PFSK-1 (cell line): ENCODE measurements around the gene IRF4.

Experiments
- FOXP2 ChIP-seq: optimal IDR thresholded peaks from 2 replicates; pipeline ENCODE3; 2011; ENCODE audit warnings: borderline replicate concordance, control low read depth, inconsistent platforms; ENCODE audit not compliant: insufficient read depth; ENCODE audit errors: extremely low read length, extremely low read depth
- POLR2AphosphoS5 ChIP-seq: IDR thresholded peaks from 2 replicates; pipeline ENCODE4 v1.6.1; 2012; ENCODE audit warnings: low read depth, mild to moderate bottlenecking, control low read depth, low read length, moderate library complexity
- REST ChIP-seq, 2 experiments: IDR thresholded peaks; 2 replicates each; pipeline versions ENCODE4 v1.6.1 to v1.8.0; 2011 to 2012; ENCODE audit warnings: low read depth in 2 of 2, low read length in 2 of 2, control low read depth in 1 of 2, inconsistent platforms in 1 of 2, mild to moderate bottlenecking in 1 of 2, moderate library complexity in 1 of 2; ENCODE audit not compliant: insufficient read depth in 1 of 2
- SIN3A ChIP-seq: IDR thresholded peaks from 2 replicates; pipeline ENCODE4 v1.6.1; 2012; ENCODE audit warnings: mild to moderate bottlenecking, low read length, moderate library complexity, borderline replicate concordance; ENCODE audit not compliant: insufficient read depth
- TAF1 ChIP-seq: IDR thresholded peaks from 2 replicates; pipeline ENCODE4 v1.6.1; 2012; ENCODE audit warnings: low read length, control low read depth, borderline replicate concordance; ENCODE audit not compliant: insufficient read depth

Gene IRF4

GRCh38 chr6:343960-344815 is 47.4 kb upstream of the IRF4 start:
- TF ChIP-seq POLR2AphosphoS5: no peak
- no peak for TF ChIP-seq REST (IDR thresholded peaks at IDR 0.05; ENCODE audit: insufficient read depth in 1 of 2, low read depth in 2 of 2, low read length in 2 of 2)
- no peak for TF ChIP-seq TAF1
- TF ChIP-seq SIN3A: no peak
- TF ChIP-seq FOXP2: no peak

GRCh38 chr6:344816-345340 is 46.7 kb upstream of the IRF4 start:
- TF ChIP-seq POLR2AphosphoS5: no peak
- TF ChIP-seq FOXP2: no peak
- TF ChIP-seq REST (IDR thresholded peaks at IDR 0.05; ENCODE audit: insufficient read depth in 1 of 2, low read depth in 2 of 2, low read length in 2 of 2): no peak
- no peak for TF ChIP-seq SIN3A
- TF ChIP-seq TAF1: no peak

GRCh38 chr6:345747-346385 is 45.7 kb upstream of the IRF4 start:
- no peak for TF ChIP-seq POLR2AphosphoS5
- TF ChIP-seq SIN3A: no peak
- no peak for TF ChIP-seq REST (IDR thresholded peaks at IDR 0.05; ENCODE audit: insufficient read depth in 1 of 2, low read depth in 2 of 2, low read length in 2 of 2)
- TF ChIP-seq FOXP2: no peak
- TF ChIP-seq TAF1: no peak

GRCh38 chr6:346386-347030 is 45.0 kb upstream of the IRF4 start:
- TF ChIP-seq TAF1: no peak
- TF ChIP-seq REST (IDR thresholded peaks at IDR 0.05; ENCODE audit: insufficient read depth in 1 of 2, low read depth in 2 of 2, low read length in 2 of 2): no peak
- no peak for TF ChIP-seq POLR2AphosphoS5
- no peak for TF ChIP-seq FOXP2
- no peak for TF ChIP-seq SIN3A
